Keratinocyte (primary cell): Measurements from ENCODE around the gene TMPRSS2.

Source experiments
- CTCF ChIP-seq, 3 experiments: IDR thresholded peaks in 1 of 3; conservative IDR thresholded peaks in 1 of 3; optimal IDR thresholded peaks in 1 of 3; 2 replicates in 2 of 3; 3 replicates in 1 of 3; pipeline versions ENCODE3 to v1.5.1; 2011; ENCODE audit warnings: low read length in 3 of 3, mild to moderate bottlenecking in 3 of 3, moderate library complexity in 2 of 3, control low read depth in 1 of 3, inconsistent platforms in 1 of 3; ENCODE audit not compliant: insufficient read depth in 2 of 3; ENCODE audit errors: extremely low read depth in 1 of 3
- EZH2 ChIP-seq: IDR thresholded peaks from one replicate; pipeline ENCODE4 v1.6.1; 2012; ENCODE audit warnings: inconsistent platforms, mild to moderate bottlenecking, low read length, moderate library complexity

GRCh38 chr21:41519806-41520559, 12.0 kb upstream of the TMPRSS2 start:
- TF ChIP-seq CTCF (optimal IDR thresholded peaks at IDR 0.05 in 1 of 3, IDR thresholded peaks at IDR 0.05 in 1 of 3, conservative IDR thresholded peaks at IDR 0.05 in 1 of 3; ENCODE audit: extremely low read depth in 1 of 3, insufficient read depth in 2 of 3, low read length in 3 of 3) (no peak), EZH2 (no peak)
